K562 (cell line): ENCODE measurements around the gene HSF4. TPM values are rescaled to one million over a fixed set of nuclear protein-coding genes. Genes with fewer than 3 reads are reported as not detected.

Source experiments
- CAMTA2 ChIP-seq: fragments of 250-450 bp; sonication (Bioruptor Pico); conservative IDR thresholded peaks from 2 replicates; pipeline ENCODE4 v1.5.1; 2022
- HNRNPLL ChIP-seq: fragments of 200-400 bp; formaldehyde crosslinking; IDR thresholded peaks from 2 replicates; pipeline ENCODE4 v1.6.1; 2017; ENCODE audit warnings: low read length, low read depth, mild to moderate bottlenecking; ENCODE audit not compliant: poor library complexity, severe bottlenecking
- PHTF2 ChIP-seq: fragments of 250-450 bp; sonication (Bioruptor Pico); IDR thresholded peaks from 2 replicates; pipeline ENCODE4 v1.5.0; 2021; ENCODE audit warnings: mild to moderate bottlenecking
- RERE ChIP-seq: sonication (generic); formaldehyde crosslinking; IDR thresholded peaks from 2 replicates; pipeline ENCODE4 v1.8.0; 2023; ENCODE audit warnings: missing genetic modification reagents, mild to moderate bottlenecking, borderline replicate concordance
- polyA plus RNA-seq, 8 experiments: library from polyadenylated mRNA; depleted of rRNA in 4 of 8; stranded (reverse) in 5 of 8; unstranded in 3 of 8; fragments of >200 nt; fragmentation: Nextera tagmentation in 2 of 8; fragmentation: Illumina TruSeq in 1 of 8; extraction: Ambion mirVana in 2 of 8; extraction: Trizol in 1 of 8; gene quantifications; 2 replicates each; pipeline versions ENCODE4 v1.2.1 to v1.2.3, GENCODE V29; 2011 to 2014; ENCODE audit warnings: inconsistent platforms in 1 of 8, missing spikeins in 1 of 8
- total RNA-seq, 7 experiments: library from RNA; depleted of rRNA in 6 of 7; stranded (reverse); fragments of >200 nt in 6 of 7; fragmentation: Illumina TruSeq in 2 of 7; extraction: Trizol in 2 of 7; gene quantifications; 2 replicates each; pipeline versions ENCODE4 v1.2.1 to v1.2.3, GENCODE V29; 2011 to 2021; ENCODE audit warnings: low replicate concordance in 1 of 7
- TF ChIP-seq, protein P1 (sequence below): IDR thresholded peaks from 2 replicates; pipeline ENCODE4 v1.6.1; 2011; ENCODE audit not compliant: insufficient read length; ENCODE audit errors: extremely low read depth
- TF ChIP-seq, protein P2 (sequence below): fragments of 250-450 bp; sonication (Bioruptor Pico); IDR thresholded peaks from 2 replicates; pipeline ENCODE4 v1.4.0; 2020; ENCODE audit warnings: mild to moderate bottlenecking, moderate library complexity

The HSF4 gene
- total and polyA plus RNA-seq, 9 of the 15 experiments (the other 6 are each of a cell fraction or from before 2014, with no cell fraction given) = 0.50 to 35.4 (median 8.8) TPM; not detected in 1

DNA sequence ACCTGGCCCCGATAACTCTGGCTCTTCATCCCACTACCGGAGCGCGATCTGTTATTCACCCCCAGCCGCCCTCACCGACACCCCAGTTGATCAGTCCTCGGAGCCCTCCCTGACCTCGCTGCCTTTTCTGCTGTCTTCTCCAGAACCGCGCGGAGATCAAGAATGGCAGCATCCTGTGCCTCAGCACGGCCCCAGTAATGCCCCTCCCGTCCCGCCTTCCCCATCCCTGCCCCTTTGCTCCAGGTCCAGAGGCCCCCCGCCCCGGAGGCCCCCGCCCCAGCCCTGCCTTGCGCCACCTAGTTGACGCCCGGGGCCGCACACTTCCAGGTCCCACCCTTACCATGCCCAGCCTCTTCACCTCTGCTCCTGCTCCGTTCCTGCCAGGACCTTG lies 35.3 kb downstream of the HSF4 start (continued):
- TF ChIP-seq, protein P1, sequence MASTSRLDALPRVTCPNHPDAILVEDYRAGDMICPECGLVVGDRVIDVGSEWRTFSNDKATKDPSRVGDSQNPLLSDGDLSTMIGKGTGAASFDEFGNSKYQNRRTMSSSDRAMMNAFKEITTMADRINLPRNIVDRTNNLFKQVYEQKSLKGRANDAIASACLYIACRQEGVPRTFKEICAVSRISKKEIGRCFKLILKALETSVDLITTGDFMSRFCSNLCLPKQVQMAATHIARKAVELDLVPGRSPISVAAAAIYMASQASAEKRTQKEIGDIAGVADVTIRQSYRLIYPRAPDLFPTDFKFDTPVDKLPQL = no peak
- TF ChIP-seq RERE (no peak), HNRNPLL (no peak), PHTF2 (CRISPR knock-in tag) (no peak), CAMTA2 (CRISPR knock-in tag) (no peak)
- TF ChIP-seq, protein P2, sequence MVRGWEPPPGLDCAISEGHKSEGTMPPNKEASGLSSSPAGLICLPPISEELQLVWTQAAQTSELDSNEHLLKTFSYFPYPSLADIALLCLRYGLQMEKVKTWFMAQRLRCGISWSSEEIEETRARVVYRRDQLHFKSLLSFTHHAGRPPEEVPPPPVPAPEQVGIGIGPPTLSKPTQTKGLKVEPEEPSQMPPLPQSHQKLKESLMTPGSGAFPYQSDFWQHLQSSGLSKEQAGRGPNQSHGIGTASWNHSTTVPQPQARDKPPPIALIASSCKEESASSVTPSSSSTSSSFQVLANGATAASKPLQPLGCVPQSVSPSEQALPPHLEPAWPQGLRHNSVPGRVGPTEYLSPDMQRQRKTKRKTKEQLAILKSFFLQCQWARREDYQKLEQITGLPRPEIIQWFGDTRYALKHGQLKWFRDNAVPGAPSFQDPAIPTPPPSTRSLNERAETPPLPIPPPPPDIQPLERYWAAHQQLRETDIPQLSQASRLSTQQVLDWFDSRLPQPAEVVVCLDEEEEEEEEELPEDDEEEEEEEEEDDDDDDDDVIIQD (CRISPR knock-in tag) = no peak
